GM18498 (cell line): ENCODE data around the gene GNPNAT1.
A peak's percentile ranks its signal among the peaks of the same experiment; 100 is the strongest.
"Not testable (repeated sequence)": the region's sequence is repeated elsewhere in the genome, so short reads cannot be mapped to it uniquely, and the experiment has no call there.

ENCODE experiments used
- ATAC-seq: cut with Tn5 transposase; IDR thresholded peaks from one replicate; pipeline ENCODE4 v1.9.1; 2021; ENCODE audit warnings: mild to moderate bottlenecking, moderate library complexity; ENCODE audit not compliant: unreplicated experiment

The GNPNAT1 gene

GRCh38 chr14:52729925-52730708 is 61.3 kb downstream of the GNPNAT1 start, which contains the start of gene STYX:
STYX (plus strand) TSS chr14:52730166; CDS start chr14:52730475, 309 bp downstream.
- peak; percentile 93 for ATAC-seq

- no peak for ATAC-seq
Measured at GRCh38 chr14:52729585-52729924, 61.9 kb downstream of the GNPNAT1 start.

GRCh38 chr14:52729035-52729434 is 62.4 kb downstream of the GNPNAT1 start:
- ATAC-seq: not testable (repeated sequence)

- ATAC-seq: not testable (repeated sequence)
Measured at GRCh38 chr14:52727509-52727908, 63.9 kb downstream of the GNPNAT1 start.
